ENCODE measurements around the gene STAT5B. TPM values are rescaled to one million over a fixed set of nuclear protein-coding genes. Genes with fewer than 3 reads are reported as not detected.

STAT5B gene
- total and polyA plus RNA-seq, 2 of the 13 experiments (the other 11 are each of a cell fraction or from before 2014, with no cell fraction given) = 21.0 to 42.8 TPM

DNA sequence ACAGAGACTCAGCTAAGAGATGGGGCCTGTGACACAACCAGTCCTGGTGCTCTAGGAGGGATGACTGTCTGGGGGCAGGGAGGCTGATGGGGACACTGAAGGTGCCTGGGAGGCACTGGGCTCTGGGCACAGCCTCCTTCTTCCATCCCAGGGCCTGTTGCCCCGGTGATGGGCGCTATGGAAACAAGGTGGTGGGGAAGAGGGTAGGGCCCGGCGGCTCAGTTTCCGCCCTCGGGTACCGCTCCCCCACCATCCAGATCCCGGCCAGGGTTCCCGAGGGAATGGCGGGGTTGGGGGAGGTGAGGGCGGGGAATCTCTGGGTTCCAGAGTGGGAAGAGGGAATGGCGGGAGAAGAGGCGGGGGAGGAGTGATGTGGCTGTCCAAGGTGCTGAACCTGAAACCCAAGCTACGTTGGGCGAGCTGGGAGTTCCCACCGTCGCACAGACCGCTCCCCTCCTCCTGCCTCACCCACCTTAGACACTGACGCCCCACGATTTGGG lies 96.2 kb downstream of the STAT5B start (continued):
- TF ChIP-seq, protein P1, sequence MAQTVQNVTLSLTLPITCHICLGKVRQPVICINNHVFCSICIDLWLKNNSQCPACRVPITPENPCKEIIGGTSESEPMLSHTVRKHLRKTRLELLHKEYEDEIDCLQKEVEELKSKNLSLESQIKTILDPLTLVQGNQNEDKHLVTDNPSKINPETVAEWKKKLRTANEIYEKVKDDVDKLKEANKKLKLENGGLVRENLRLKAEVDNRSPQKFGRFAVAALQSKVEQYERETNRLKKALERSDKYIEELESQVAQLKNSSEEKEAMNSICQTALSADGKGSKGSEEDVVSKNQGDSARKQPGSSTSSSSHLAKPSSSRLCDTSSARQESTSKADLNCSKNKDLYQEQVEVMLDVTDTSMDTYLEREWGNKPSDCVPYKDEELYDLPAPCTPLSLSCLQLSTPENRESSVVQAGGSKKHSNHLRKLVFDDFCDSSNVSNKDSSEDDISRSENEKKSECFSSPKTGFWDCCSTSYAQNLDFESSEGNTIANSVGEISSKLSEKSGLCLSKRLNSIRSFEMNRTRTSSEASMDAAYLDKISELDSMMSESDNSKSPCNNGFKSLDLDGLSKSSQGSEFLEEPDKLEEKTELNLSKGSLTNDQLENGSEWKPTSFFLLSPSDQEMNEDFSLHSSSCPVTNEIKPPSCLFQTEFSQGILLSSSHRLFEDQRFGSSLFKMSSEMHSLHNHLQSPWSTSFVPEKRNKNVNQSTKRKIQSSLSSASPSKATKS (CRISPR knock-in tag; IDR thresholded peaks at IDR 0.05) = no peak
- TF ChIP-seq, protein P2, sequence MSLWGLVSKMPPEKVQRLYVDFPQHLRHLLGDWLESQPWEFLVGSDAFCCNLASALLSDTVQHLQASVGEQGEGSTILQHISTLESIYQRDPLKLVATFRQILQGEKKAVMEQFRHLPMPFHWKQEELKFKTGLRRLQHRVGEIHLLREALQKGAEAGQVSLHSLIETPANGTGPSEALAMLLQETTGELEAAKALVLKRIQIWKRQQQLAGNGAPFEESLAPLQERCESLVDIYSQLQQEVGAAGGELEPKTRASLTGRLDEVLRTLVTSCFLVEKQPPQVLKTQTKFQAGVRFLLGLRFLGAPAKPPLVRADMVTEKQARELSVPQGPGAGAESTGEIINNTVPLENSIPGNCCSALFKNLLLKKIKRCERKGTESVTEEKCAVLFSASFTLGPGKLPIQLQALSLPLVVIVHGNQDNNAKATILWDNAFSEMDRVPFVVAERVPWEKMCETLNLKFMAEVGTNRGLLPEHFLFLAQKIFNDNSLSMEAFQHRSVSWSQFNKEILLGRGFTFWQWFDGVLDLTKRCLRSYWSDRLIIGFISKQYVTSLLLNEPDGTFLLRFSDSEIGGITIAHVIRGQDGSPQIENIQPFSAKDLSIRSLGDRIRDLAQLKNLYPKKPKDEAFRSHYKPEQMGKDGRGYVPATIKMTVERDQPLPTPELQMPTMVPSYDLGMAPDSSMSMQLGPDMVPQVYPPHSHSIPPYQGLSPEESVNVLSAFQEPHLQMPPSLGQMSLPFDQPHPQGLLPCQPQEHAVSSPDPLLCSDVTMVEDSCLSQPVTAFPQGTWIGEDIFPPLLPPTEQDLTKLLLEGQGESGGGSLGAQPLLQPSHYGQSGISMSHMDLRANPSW (CRISPR knock-in tag; IDR thresholded peaks at IDR 0.05; ENCODE audit: borderline replicate concordance) = no peak
- TF ChIP-seq BRD4 (CRISPR knock-in tag; IDR thresholded peaks at IDR 0.05) = peak; percentile 68; the same call in 1 of the 2 replicates
- TF ChIP-seq, protein P3, sequence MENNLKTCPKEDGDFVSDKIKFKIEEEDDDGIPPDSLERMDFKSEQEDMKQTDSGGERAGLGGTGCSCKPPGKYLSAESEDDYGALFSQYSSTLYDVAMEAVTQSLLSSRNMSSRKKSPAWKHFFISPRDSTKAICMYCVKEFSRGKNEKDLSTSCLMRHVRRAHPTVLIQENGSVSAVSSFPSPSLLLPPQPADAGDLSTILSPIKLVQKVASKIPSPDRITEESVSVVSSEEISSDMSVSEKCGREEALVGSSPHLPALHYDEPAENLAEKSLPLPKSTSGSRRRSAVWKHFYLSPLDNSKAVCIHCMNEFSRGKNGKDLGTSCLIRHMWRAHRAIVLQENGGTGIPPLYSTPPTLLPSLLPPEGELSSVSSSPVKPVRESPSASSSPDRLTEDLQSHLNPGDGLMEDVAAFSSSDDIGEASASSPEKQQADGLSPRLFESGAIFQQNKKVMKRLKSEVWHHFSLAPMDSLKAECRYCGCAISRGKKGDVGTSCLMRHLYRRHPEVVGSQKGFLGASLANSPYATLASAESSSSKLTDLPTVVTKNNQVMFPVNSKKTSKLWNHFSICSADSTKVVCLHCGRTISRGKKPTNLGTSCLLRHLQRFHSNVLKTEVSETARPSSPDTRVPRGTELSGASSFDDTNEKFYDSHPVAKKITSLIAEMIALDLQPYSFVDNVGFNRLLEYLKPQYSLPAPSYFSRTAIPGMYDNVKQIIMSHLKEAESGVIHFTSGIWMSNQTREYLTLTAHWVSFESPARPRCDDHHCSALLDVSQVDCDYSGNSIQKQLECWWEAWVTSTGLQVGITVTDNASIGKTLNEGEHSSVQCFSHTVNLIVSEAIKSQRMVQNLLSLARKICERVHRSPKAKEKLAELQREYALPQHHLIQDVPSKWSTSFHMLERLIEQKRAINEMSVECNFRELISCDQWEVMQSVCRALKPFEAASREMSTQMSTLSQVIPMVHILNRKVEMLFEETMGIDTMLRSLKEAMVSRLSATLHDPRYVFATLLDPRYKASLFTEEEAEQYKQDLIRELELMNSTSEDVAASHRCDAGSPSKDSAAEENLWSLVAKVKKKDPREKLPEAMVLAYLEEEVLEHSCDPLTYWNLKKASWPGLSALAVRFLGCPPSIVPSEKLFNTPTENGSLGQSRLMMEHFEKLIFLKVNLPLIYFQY (CRISPR knock-in tag; IDR thresholded peaks at IDR 0.05; ENCODE audit: borderline replicate concordance) = peak; percentile 92
- peak; percentile 73; the same call in 1 of the 2 replicates for TF ChIP-seq ZNF329 (CRISPR knock-in tag; IDR thresholded peaks at IDR 0.05; ENCODE audit: low read depth)
- TF ChIP-seq ZNF138 (CRISPR knock-in tag; IDR thresholded peaks at IDR 0.05; ENCODE audit: low read depth) = peak; percentile 92
- no peak for TF ChIP-seq NR2F1 (CRISPR knock-in tag; IDR thresholded peaks at IDR 0.05)
- TF ChIP-seq ZSCAN22 (CRISPR knock-in tag; IDR thresholded peaks at IDR 0.05) = no peak
- TF ChIP-seq MATR3 (CRISPR knock-in tag; IDR thresholded peaks at IDR 0.05) = no peak
- no peak for TF ChIP-seq SRF (IDR thresholded peaks at IDR 0.05; ENCODE audit: low read depth, low read length)
- TF ChIP-seq ZNF496 (CRISPR knock-in tag; IDR thresholded peaks at IDR 0.05; ENCODE audit: insufficient replicate concordance) = no peak
- 0 out of 2 replicates have a peak, but pooled peaks have one; percentile 29 for TF ChIP-seq ZNF292 (CRISPR knock-in tag; IDR thresholded peaks at IDR 0.05; ENCODE audit: borderline replicate concordance, low read depth)
- TF ChIP-seq MEIS1 (CRISPR knock-in tag; IDR thresholded peaks at IDR 0.05; ENCODE audit: borderline replicate concordance) = peak; percentile 59
- TF ChIP-seq HCFC1 (IDR thresholded peaks at IDR 0.05; ENCODE audit: low read depth, low read length) = peak; percentile 24; the same call in 1 of the 2 replicates
- TF ChIP-seq GABPA (IDR thresholded peaks at IDR 0.05; ENCODE audit: low read depth, low read length) = no peak
- no peak for TF ChIP-seq GABPA (CRISPR knock-in tag; IDR thresholded peaks at IDR 0.05; ENCODE audit: low read depth)
- no peak for TF ChIP-seq ADNP (CRISPR knock-in tag; IDR thresholded peaks at IDR 0.05)
- TF ChIP-seq ZNF550 (CRISPR knock-in tag; IDR thresholded peaks at IDR 0.05; ENCODE audit: borderline replicate concordance) = no peak
